CD14-positive monocyte (primary cell): ENCODE data around the gene TMEM117. TPM values are rescaled to one million over a fixed set of nuclear protein-coding genes. Genes with fewer than 3 reads are reported as not detected.
"Not testable (repeated sequence)": the region's sequence is repeated elsewhere in the genome, so short reads cannot be mapped to it uniquely, and the experiment has no call there.

Experiments
- DNase-seq, 3 donors: peaks; one replicate each; pipeline ENCODE4 v3.0.0-alpha.2; 2011 to 2022
- H2AFZ ChIP-seq: 2 replicates; pipeline ENCODE4 v1.6.0; 2012; ENCODE audit warnings: mild to moderate bottlenecking, low read depth, low read length, inconsistent platforms; ENCODE audit not compliant: insufficient read depth, poor library complexity, severe bottlenecking
- H3K27ac ChIP-seq, 2 donors: 1 replicate in 1 of 2; 2 replicates in 1 of 2; pipeline ENCODE4 v1.5.1; 2012 to 2013; ENCODE audit warnings: low read length in 2 of 2, control low read depth in 1 of 2, inconsistent platforms in 1 of 2, low read depth in 1 of 2, mild to moderate bottlenecking in 1 of 2
- H3K27me3 ChIP-seq, 2 donors: one replicate each; pipeline versions ENCODE4 v1.6.0 to v1.6.1; 2011 to 2013; ENCODE audit warnings: low read length in 2 of 2; ENCODE audit not compliant: control insufficient read depth in 2 of 2, insufficient read depth in 2 of 2
- H3K36me3 ChIP-seq, 2 donors: replicated peaks in 1 of 2; 1 replicate in 1 of 2; 2 replicates in 1 of 2; pipeline versions ENCODE4 v1.5.1 to v1.6.1; 2012 to 2013; ENCODE audit warnings: low read length in 2 of 2, control low read depth in 1 of 2, inconsistent platforms in 1 of 2, mild to moderate bottlenecking in 1 of 2; ENCODE audit not compliant: insufficient read depth in 2 of 2, control insufficient read depth in 1 of 2
- H3K4me1 ChIP-seq, 2 donors: 1 replicate in 1 of 2; 2 replicates in 1 of 2; pipeline versions ENCODE4 v1.5.1 to v1.6.1; 2012 to 2013; ENCODE audit warnings: low read length in 2 of 2, control low read depth in 1 of 2, inconsistent platforms in 1 of 2, mild to moderate bottlenecking in 1 of 2, moderate library complexity in 1 of 2; ENCODE audit not compliant: insufficient read depth in 2 of 2, control insufficient read depth in 1 of 2
- H3K4me2 ChIP-seq: replicated peaks from 2 replicates; pipeline ENCODE3; 2012; ENCODE audit warnings: low read length, moderate library complexity, mild to moderate bottlenecking; ENCODE audit not compliant: poor library complexity, severe bottlenecking; ENCODE audit errors: extremely low read depth
- H3K4me3 ChIP-seq, 3 experiments: fragments of 200-600 bp in 1 of 3; sonication (generic) in 1 of 3; replicated peaks in 1 of 3; 1 replicate in 2 of 3; 2 replicates in 1 of 3; pipeline ENCODE4 v1.5.1; 2011 to 2013; ENCODE audit warnings: low read length in 3 of 3, mild to moderate bottlenecking in 3 of 3, control low read depth in 2 of 3, low read depth in 2 of 3, inconsistent platforms in 1 of 3, moderate library complexity in 1 of 3
- H3K79me2 ChIP-seq: 2 replicates; pipeline ENCODE4 v1.6.0; 2012; ENCODE audit warnings: mild to moderate bottlenecking, control low read depth, inconsistent platforms, low read length, moderate library complexity; ENCODE audit not compliant: insufficient read depth
- H3K9ac ChIP-seq: 2 replicates; pipeline ENCODE4 v1.6.0; 2017; ENCODE audit warnings: low read length, mild to moderate bottlenecking; ENCODE audit not compliant: insufficient read depth, poor library complexity, severe bottlenecking
- H3K9me3 ChIP-seq, 2 donors: replicated peaks in 1 of 2; 1 replicate in 1 of 2; 2 replicates in 1 of 2; pipeline versions ENCODE4 v1.5.1 to v1.6.1; 2012 to 2013; ENCODE audit warnings: low read length in 2 of 2, control low read depth in 1 of 2; ENCODE audit not compliant: control insufficient read depth in 1 of 2, insufficient read depth in 1 of 2
- H4K20me1 ChIP-seq: 2 replicates; pipeline ENCODE4 v1.6.0; 2012; ENCODE audit warnings: mild to moderate bottlenecking, low read length, control low read depth, moderate library complexity; ENCODE audit not compliant: insufficient read depth
- H3K27ac Mint-ChIP-seq, 7 donors: one replicate each; pipeline ENCODE4 v1.8.0; 2020; ENCODE audit warnings: mild to moderate bottlenecking in 7 of 7, mixed read lengths in 7 of 7, moderate library complexity in 6 of 7, inconsistent platforms in 2 of 7
- H3K27me3 Mint-ChIP-seq, 3 donors: one replicate each; pipeline ENCODE4 v1.8.0; 2021 to 2022; ENCODE audit warnings: low read depth in 3 of 3, mild to moderate bottlenecking in 3 of 3, mixed read lengths in 3 of 3, moderate library complexity in 3 of 3, inconsistent platforms in 1 of 3
- H3K36me3 Mint-ChIP-seq, 2 donors: one replicate each; pipeline ENCODE4 v1.8.0; 2020; ENCODE audit warnings: mixed read lengths in 2 of 2, inconsistent platforms in 1 of 2, mild to moderate bottlenecking in 1 of 2
- H3K4me1 Mint-ChIP-seq: one replicate; pipeline ENCODE4 v1.8.0; 2020; ENCODE audit warnings: mild to moderate bottlenecking, mixed read lengths
- H3K4me3 Mint-ChIP-seq, 2 donors: one replicate each; pipeline ENCODE4 v1.8.0; 2020; ENCODE audit warnings: mild to moderate bottlenecking in 2 of 2, mixed read lengths in 2 of 2, moderate library complexity in 1 of 2
- H3K9me3 Mint-ChIP-seq, 7 donors: one replicate each; pipeline ENCODE4 v1.8.0; 2020 to 2022; ENCODE audit warnings: mixed read lengths in 7 of 7, mild to moderate bottlenecking in 6 of 7, moderate library complexity in 6 of 7, inconsistent platforms in 2 of 7
- CTCF ChIP-seq: fragments of 200-600 bp; IDR thresholded peaks from one replicate; pipeline ENCODE4 v1.8.0; 2022; ENCODE audit warnings: antibody characterized with exemption, mild to moderate bottlenecking
- WGBS: methylation state at CpG from one replicate; pipeline ENCODE4 v1.1.5; 2013; ENCODE audit warnings: missing lambda C conversion rate; ENCODE audit not compliant: insufficient coverage; 5-methylcytosine and 5-hydroxymethylcytosine counted together
- intact Hi-C, 2 donors: fragments of 100-400 bp; cut with micrococcal nuclease; formaldehyde crosslinking; loops; one replicate each; pipeline versions ENCODE4 v1.15.0 to v1.15.1; 2023
- polyA plus RNA-seq, 3 donors: library from polyadenylated mRNA; depleted of rRNA in 1 of 3; unstranded in 2 of 3; stranded (reverse) in 1 of 3; fragments of 300-500 nt in 2 of 3; fragments of >200 nt in 1 of 3; fragmentation: Illumina TruSeq in 2 of 3; gene quantifications; 1 replicate in 2 of 3; 2 replicates in 1 of 3; pipeline ENCODE4 v1.2.3, GENCODE V29; 2012 to 2021

Gene TMEM117
- polyA plus RNA-seq, 3 donors, result 0.11 to 0.42 TPM; not detected in 1

- no peak for TF ChIP-seq CTCF
- no peaks in the 10 kb centered on the region for H4K20me1 ChIP-seq
- H3K9me3 Mint-ChIP-seq, result peaks cover 0 to 14% (median 6%) of the 10 kb centered on the region in 7 donors
- H3K4me2 ChIP-seq, result no peak overlapping the region
- H3K4me1 ChIP-seq, result no peaks in the 10 kb centered on the region
- no peak overlapping the region for H3K4me3 ChIP-seq
- no peaks in the 10 kb centered on the region for H3K79me2 ChIP-seq
- H3K27ac ChIP-seq, result no peak overlapping the region
- H3K4me1 Mint-ChIP-seq, result no peaks in the 10 kb centered on the region
- H3K9ac ChIP-seq, result no peak overlapping the region
- DNase-seq, result no peak
- H3K4me3 Mint-ChIP-seq, result no peak overlapping the region
- no peak overlapping the region for H2AFZ ChIP-seq
- H3K36me3 ChIP-seq, result no peaks in the 10 kb centered on the region
- no peaks in the 10 kb centered on the region for H3K36me3 Mint-ChIP-seq
- H3K27ac Mint-ChIP-seq, result no peak overlapping the region
- peaks cover 0 to 8% of the 10 kb centered on the region in 2 donors for H3K9me3 ChIP-seq
- H3K27me3 Mint-ChIP-seq, result peaks cover 0 to 3% (median 0%) of the 10 kb centered on the region in 3 donors
- 100% methylated on average over 1 of the region's 2 CpGs for WGBS
- intact Hi-C loops, result no loop called here
- no peaks in the 10 kb centered on the region for H3K27me3 ChIP-seq
Measured at GRCh38 chr12:44026046-44026445, 190.2 kb downstream of the TMEM117 start.

- H3K9me3 Mint-ChIP-seq, result peaks cover 0 to 18% (median 6%) of the 10 kb centered on the region in 7 donors
- H3K4me1 ChIP-seq, result not testable (repeated sequence)
Measured at GRCh38 chr12:44026926-44027325, 191.0 kb downstream of the TMEM117 start.

More at GRCh38 chr12:44026926-44027325, 191.0 kb downstream of the TMEM117 start:
- H4K20me1 ChIP-seq, H3K4me3 ChIP-seq, H3K9me3 ChIP-seq, H3K4me2 ChIP-seq, H3K27ac ChIP-seq, H3K27ac Mint-ChIP-seq, H3K36me3 Mint-ChIP-seq, H3K79me2 ChIP-seq, H3K4me1 Mint-ChIP-seq, H3K9ac ChIP-seq, H3K36me3 ChIP-seq, H3K27me3 ChIP-seq, H2AFZ ChIP-seq, H3K27me3 Mint-ChIP-seq, H3K4me3 Mint-ChIP-seq, DNase-seq, intact Hi-C loops: not testable (repeated sequence)
- WGBS, result no CpG with 5 or more reads among the region's 2 CpGs
